ENCODE results near the gene RIN3.

RIN3 gene

GRCh38 chr14:92581206-92581605 is 67.6 kb downstream of the RIN3 start:
- DNase-seq, result no peak

- no peak for DNase-seq
Measured at GRCh38 chr14:92581966-92582566, 68.5 kb downstream of the RIN3 start.

GRCh38 chr14:92582706-92583452 is 69.3 kb downstream of the RIN3 start:
- DNase-seq, result no peak

GRCh38 chr14:92584220-92584619 is 70.6 kb downstream of the RIN3 start:
- DNase-seq, result no peak

GRCh38 chr14:92584816-92585215 is 71.2 kb downstream of the RIN3 start:
- DNase-seq, result no peak

- no peak for DNase-seq
Measured at GRCh38 chr14:92585981-92586937, 72.7 kb downstream of the RIN3 start.

- no peak for DNase-seq
Measured at GRCh38 chr14:92586963-92587699, 73.5 kb downstream of the RIN3 start.

- DNase-seq, result no peak
Measured at GRCh38 chr14:92587700-92588085, 74.1 kb downstream of the RIN3 start.

GRCh38 chr14:92589213-92589852 is 75.8 kb downstream of the RIN3 start:
- DNase-seq, result no peak

GRCh38 chr14:92590176-92590575 is 76.6 kb downstream of the RIN3 start:
- DNase-seq, result no peak

- DNase-seq, result no peak
Measured at GRCh38 chr14:92590941-92591340, 77.4 kb downstream of the RIN3 start.

- no peak for DNase-seq
Measured at GRCh38 chr14:92591346-92591745, 77.8 kb downstream of the RIN3 start.

- no peak for DNase-seq
Measured at GRCh38 chr14:92595267-92595666, 81.7 kb downstream of the RIN3 start.

GRCh38 chr14:92596331-92596907 is 82.8 kb downstream of the RIN3 start:
- no peak for DNase-seq

GRCh38 chr14:92597906-92598905 is 84.6 kb downstream of the RIN3 start:
- no peak for DNase-seq

GRCh38 chr14:92599811-92600210 is 86.2 kb downstream of the RIN3 start:
- DNase-seq, result no peak

GRCh38 chr14:92600318-92601053 is 86.9 kb downstream of the RIN3 start:
- DNase-seq, result no peak

GRCh38 chr14:92601131-92601710 is 87.6 kb downstream of the RIN3 start:
- no peak for DNase-seq

- DNase-seq, result no peak
Measured at GRCh38 chr14:92601757-92602417, 88.3 kb downstream of the RIN3 start.

All from NCI-H1930 (cell line).